ENCODE data around the gene DAGLB.

GRCh38 chr7:6438427-6438826 is 9.3 kb downstream of the DAGLB start:
- TF ChIP-seq EZH2 (IDR thresholded peaks at IDR 0.05) (no peak), POLR2AphosphoS5 (IDR thresholded peaks at IDR 0.05; ENCODE audit: borderline replicate concordance, low read depth, low read length) (no peak)

Measured in SK-N-MC (cell line).